Measurements from ENCODE around the gene IER2.

The IER2 gene

GRCh38 chr19:13118424-13119193 is 31.6 kb upstream of the IER2 start:
- no peak for DNase-seq (ENCODE audit: low read depth in 2 of 3, low spot score in 2 of 3)

GRCh38 chr19:13119627-13120026 is 30.6 kb upstream of the IER2 start:
- no peak for DNase-seq (ENCODE audit: low read depth in 2 of 3, low spot score in 2 of 3)

- DNase-seq (ENCODE audit: low read depth in 2 of 3, low spot score in 2 of 3), result no peak
Observed at GRCh38 chr19:13120031-13120430, 30.2 kb upstream of the IER2 start.

- no peak for DNase-seq (ENCODE audit: low read depth in 2 of 3, low spot score in 2 of 3)
Observed at GRCh38 chr19:13120817-13121216, 29.4 kb upstream of the IER2 start.

GRCh38 chr19:13121551-13122274 is 28.5 kb upstream of the IER2 start:
- no peak for DNase-seq (ENCODE audit: low read depth in 2 of 3, low spot score in 2 of 3)

- DNase-seq (ENCODE audit: low read depth in 2 of 3, low spot score in 2 of 3), result no peak
Observed at GRCh38 chr19:13122275-13122878, 27.8 kb upstream of the IER2 start.

GRCh38 chr19:13122980-13123957 is 26.9 kb upstream of the IER2 start:
- no peak for DNase-seq (ENCODE audit: low read depth in 2 of 3, low spot score in 2 of 3)

- DNase-seq (ENCODE audit: low read depth in 2 of 3, low spot score in 2 of 3), result no peak
Observed at GRCh38 chr19:13127051-13127450, 23.2 kb upstream of the IER2 start.

GRCh38 chr19:13127811-13128575 is 22.2 kb upstream of the IER2 start:
- no peak for DNase-seq (ENCODE audit: low read depth in 2 of 3, low spot score in 2 of 3)

- DNase-seq (ENCODE audit: low read depth in 2 of 3, low spot score in 2 of 3), result no peak
Observed at GRCh38 chr19:13128583-13128982, 21.6 kb upstream of the IER2 start.

GRCh38 chr19:13129384-13129783 is 20.8 kb upstream of the IER2 start:
- DNase-seq (ENCODE audit: low read depth in 2 of 3, low spot score in 2 of 3), result no peak

- no peak for DNase-seq (ENCODE audit: low read depth in 2 of 3, low spot score in 2 of 3)
Observed at GRCh38 chr19:13130886-13131490, 19.2 kb upstream of the IER2 start.

GRCh38 chr19:13132471-13133180 is 17.6 kb upstream of the IER2 start:
- DNase-seq (ENCODE audit: low read depth in 2 of 3, low spot score in 2 of 3), result peak in 1 of 3 experiments; percentile 46

- no peak for DNase-seq (ENCODE audit: low read depth in 2 of 3, low spot score in 2 of 3)
Observed at GRCh38 chr19:13133241-13133870, 16.9 kb upstream of the IER2 start.

- no peak for DNase-seq (ENCODE audit: low read depth in 2 of 3, low spot score in 2 of 3)
Observed at GRCh38 chr19:13134626-13135025, 15.6 kb upstream of the IER2 start.

- no peak for DNase-seq (ENCODE audit: low read depth in 2 of 3, low spot score in 2 of 3)
Observed at GRCh38 chr19:13135068-13136062, 14.8 kb upstream of the IER2 start.

- DNase-seq (ENCODE audit: low read depth in 2 of 3, low spot score in 2 of 3), result no peak
Observed at GRCh38 chr19:13137290-13137794, 12.9 kb upstream of the IER2 start.

All from activated CD8-positive, alpha-beta memory T cell treated with anti-CD3 and anti-CD28 coated beads for 48 hours (primary cell).